Cardiac muscle cell (in vitro differentiated cells and primary cell): ENCODE measurements around the gene RHOJ. TPM values are rescaled to one million over a fixed set of nuclear protein-coding genes. Genes with fewer than 3 reads are reported as not detected.
A peak's percentile ranks its signal among the peaks of the same experiment; 100 is the strongest.

Experiments
- DNase-seq, 2 donors: peaks; one replicate each; pipeline versions ENCODE4 v3.0.0 to v3.0.0-alpha.2; 2010 to 2017; ENCODE audit warnings: low read depth in 1 of 2, low spot score in 1 of 2
- H3K27ac ChIP-seq: fragments of 200-600 bp; sonication (generic); 2 replicates; pipeline ENCODE4 v1.5.1; 2016
- H3K27me3 ChIP-seq: fragments of 200-600 bp; sonication (generic); 2 replicates; pipeline ENCODE4 v1.6.0; 2016; ENCODE audit warnings: control low read depth
- H3K36me3 ChIP-seq: fragments of 200-600 bp; sonication (generic); 2 replicates; pipeline ENCODE4 v1.5.1; 2016; ENCODE audit warnings: control low read depth
- H3K4me1 ChIP-seq: fragments of 200-600 bp; sonication (generic); 2 replicates; pipeline ENCODE4 v1.8.1; 2017; ENCODE audit warnings: low read depth, mild to moderate bottlenecking, mixed run types
- H3K4me3 ChIP-seq: fragments of 200-600 bp; sonication (generic); 2 replicates; pipeline ENCODE4 v1.5.1; 2016; ENCODE audit warnings: mild to moderate bottlenecking
- H3K9me3 ChIP-seq: fragments of 200-600 bp; sonication (generic); 2 replicates; pipeline ENCODE4 v1.5.1; 2017; ENCODE audit warnings: low read depth, mild to moderate bottlenecking, control low read depth
- CTCF ChIP-seq: IDR thresholded peaks from 2 replicates; pipeline ENCODE4 v1.5.1; 2012; ENCODE audit warnings: low read depth, mild to moderate bottlenecking, low read length
- polyA plus RNA-seq: library from polyadenylated mRNA; unstranded; fragments of >200 nt; fragmentation: Nextera tagmentation; extraction: Ambion mirVana; gene quantifications from 2 replicates; pipeline ENCODE4 v1.2.1, GENCODE V29; 2016
- total RNA-seq: library from RNA; depleted of rRNA; stranded (reverse); fragments of >200 nt; gene quantifications from 2 replicates; pipeline ENCODE4 v1.2.3, GENCODE V29; 2016

RHOJ gene
- total and polyA plus RNA-seq, 2 experiments from 2014 or later = 0.18 TPM; not detected in 1

DNA sequence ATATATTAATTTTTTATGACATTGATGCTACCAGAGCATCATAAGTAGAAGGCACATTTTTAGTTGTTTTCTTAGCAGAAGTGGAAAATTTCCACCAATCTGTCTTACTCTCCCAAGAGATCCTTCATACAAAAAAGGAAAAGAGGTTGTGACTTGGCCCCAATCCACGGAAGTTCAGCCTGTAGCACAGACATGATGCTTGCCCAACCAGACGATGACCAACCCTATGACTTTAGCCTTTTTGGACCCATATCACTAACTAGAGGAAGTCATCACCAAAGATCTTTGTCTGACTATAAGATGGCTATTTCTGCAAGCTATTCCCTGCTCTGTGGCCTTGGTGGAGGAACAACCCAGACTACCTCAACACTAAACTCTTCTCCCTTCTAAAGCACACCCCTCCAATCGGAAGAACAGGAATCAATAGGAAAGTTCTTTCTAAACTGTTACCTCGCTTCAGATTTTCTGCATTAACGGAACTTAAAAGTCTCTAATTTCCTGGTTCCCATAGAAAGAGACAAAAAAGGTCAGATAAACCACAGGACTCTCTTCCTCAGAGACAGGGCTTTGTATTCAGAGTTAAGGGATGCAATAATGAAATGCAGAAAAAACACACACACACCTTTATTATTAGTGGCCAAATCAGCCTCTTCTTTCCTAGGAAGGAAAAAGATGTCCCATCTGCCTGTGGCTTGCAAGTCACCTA, 4.1 kb upstream of the RHOJ start:
- H3K27ac ChIP-seq = no peak overlapping the region
- H3K4me1 ChIP-seq = no peaks in the 10 kb centered on the region
- no peaks in the 10 kb centered on the region for H3K36me3 ChIP-seq
- no peaks in the 10 kb centered on the region for H3K9me3 ChIP-seq
- no peak for TF ChIP-seq CTCF
- no peaks in the 10 kb centered on the region for H3K27me3 ChIP-seq
- no peak overlapping the region for H3K4me3 ChIP-seq
- DNase-seq = no peak

GRCh38 chr14:63200767-63201166, 3.5 kb upstream of the RHOJ start:
- H3K36me3 ChIP-seq = no peaks in the 10 kb centered on the region
- no peaks in the 10 kb centered on the region for H3K9me3 ChIP-seq
- DNase-seq = no peak
- no peaks in the 10 kb centered on the region for H3K27me3 ChIP-seq
- no peaks in the 10 kb centered on the region for H3K4me1 ChIP-seq
- TF ChIP-seq CTCF = no peak
- no peak overlapping the region for H3K4me3 ChIP-seq
- H3K27ac ChIP-seq = no peak overlapping the region

- TF ChIP-seq CTCF = no peak
- H3K4me1 ChIP-seq = no peaks in the 10 kb centered on the region
Observed at GRCh38 chr14:63203015-63203414, 1.2 kb upstream of the RHOJ start.

GRCh38 chr14:63203618-63204406, 431 bp upstream of the RHOJ start:
- Histone ChIP-seq H3K27ac (no peak overlapping the region), H3K4me1 (no peaks in the 10 kb centered on the region), H3K9me3 (no peaks in the 10 kb centered on the region), H3K4me3 (no peak overlapping the region), H3K36me3 (no peaks in the 10 kb centered on the region), H3K27me3 (no peaks in the 10 kb centered on the region)
- TF ChIP-seq CTCF = peak; percentile 43
- peak; percentile 45 to 99 for DNase-seq

More at GRCh38 chr14:63203015-63203414, 1.2 kb upstream of the RHOJ start:
- DNase-seq = no peak
- no peak overlapping the region for H3K27ac ChIP-seq
- H3K36me3 ChIP-seq = no peaks in the 10 kb centered on the region
- H3K27me3 ChIP-seq = no peaks in the 10 kb centered on the region
- no peak overlapping the region for H3K4me3 ChIP-seq
- H3K9me3 ChIP-seq = no peaks in the 10 kb centered on the region

DNA sequence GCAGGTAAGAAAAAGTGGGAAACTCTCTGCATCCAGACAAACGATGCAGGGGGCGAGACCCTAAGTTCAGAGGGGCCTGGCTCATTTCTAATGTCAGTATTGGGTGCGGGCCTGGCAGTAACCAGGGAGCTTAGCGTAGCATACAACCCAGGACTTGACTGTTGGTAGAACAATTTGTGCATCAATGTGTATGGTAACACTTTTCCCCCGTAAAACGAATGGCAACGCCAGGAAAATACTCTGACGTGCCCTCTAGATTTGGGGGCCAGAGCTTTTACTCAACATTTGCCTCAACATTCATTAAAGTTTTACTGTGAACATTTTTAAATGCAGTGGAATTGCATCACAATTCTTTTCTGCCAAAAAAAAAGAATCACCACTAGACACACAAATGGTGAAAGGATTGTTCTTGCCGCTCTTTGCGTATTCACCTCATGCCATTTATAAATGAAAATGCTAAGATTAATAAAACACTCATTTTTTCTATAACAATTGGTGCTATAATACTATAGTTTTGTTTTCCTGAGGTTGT, 867 bp downstream of the RHOJ start:
- Histone ChIP-seq H3K27me3 (no peaks in the 10 kb centered on the region), H3K36me3 (no peaks in the 10 kb centered on the region), H3K4me1 (no peaks in the 10 kb centered on the region), H3K4me3 (no peak overlapping the region), H3K9me3 (no peaks in the 10 kb centered on the region), H3K27ac (no peak overlapping the region)
- TF ChIP-seq CTCF = no peak
- peak in 1 of 2 donors; percentile 45 for DNase-seq
